Measurements from ENCODE around the gene OSBPL5.

DNA sequence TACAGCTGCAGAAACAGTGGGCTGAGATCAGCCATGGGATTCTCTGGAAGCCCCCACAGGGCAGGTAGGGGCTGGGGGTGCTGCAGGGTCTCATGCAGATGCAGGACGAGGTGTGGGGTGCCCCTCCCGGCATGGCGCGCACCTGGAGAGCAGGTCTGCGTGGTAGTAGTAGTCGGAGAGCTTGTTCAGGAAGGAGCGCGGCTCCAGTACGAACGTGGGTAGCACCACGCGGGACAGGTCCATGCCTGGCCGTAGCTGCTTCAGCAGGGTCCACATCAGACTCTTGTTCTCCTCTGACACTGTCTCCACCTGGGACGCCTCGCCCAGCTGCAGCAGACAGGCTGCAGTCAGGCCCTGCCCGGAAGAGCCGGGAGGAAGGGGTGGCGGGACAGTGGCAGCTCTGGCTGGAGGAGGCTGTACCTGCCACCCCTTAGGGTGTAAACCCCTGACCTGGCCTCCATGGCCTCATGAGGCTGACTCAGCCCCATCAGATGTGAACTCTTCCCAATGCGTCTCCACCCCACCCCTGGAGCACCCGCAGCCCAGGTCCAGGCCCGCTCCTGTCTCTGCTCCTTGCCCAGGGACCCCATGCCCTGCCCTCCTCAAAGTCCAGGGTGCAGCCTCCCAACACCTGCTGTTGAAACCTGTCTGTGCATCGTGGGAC, 60.9 kb downstream of the OSBPL5 start:
- TF ChIP-seq, protein P1, sequence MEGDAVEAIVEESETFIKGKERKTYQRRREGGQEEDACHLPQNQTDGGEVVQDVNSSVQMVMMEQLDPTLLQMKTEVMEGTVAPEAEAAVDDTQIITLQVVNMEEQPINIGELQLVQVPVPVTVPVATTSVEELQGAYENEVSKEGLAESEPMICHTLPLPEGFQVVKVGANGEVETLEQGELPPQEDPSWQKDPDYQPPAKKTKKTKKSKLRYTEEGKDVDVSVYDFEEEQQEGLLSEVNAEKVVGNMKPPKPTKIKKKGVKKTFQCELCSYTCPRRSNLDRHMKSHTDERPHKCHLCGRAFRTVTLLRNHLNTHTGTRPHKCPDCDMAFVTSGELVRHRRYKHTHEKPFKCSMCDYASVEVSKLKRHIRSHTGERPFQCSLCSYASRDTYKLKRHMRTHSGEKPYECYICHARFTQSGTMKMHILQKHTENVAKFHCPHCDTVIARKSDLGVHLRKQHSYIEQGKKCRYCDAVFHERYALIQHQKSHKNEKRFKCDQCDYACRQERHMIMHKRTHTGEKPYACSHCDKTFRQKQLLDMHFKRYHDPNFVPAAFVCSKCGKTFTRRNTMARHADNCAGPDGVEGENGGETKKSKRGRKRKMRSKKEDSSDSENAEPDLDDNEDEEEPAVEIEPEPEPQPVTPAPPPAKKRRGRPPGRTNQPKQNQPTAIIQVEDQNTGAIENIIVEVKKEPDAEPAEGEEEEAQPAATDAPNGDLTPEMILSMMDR (IDR thresholded peaks at IDR 0.05) = no peak
- peak in 1 of 2 donors; percentile 10 for TF ChIP-seq POLR2A (IDR thresholded peaks at IDR 0.05)

Data from uterus (tissue), 2 donors.